Choroid plexus epithelial cell (primary cell): ENCODE measurements around the gene SNTB2.
A peak's percentile ranks its signal among the peaks of the same experiment; 100 is the strongest.

Source experiments
- DNase-seq: peaks from one replicate; pipeline ENCODE4 v3.0.0-alpha.2; 2010; ENCODE audit warnings: low read depth
- H3K4me3 ChIP-seq: 2 replicates; pipeline ENCODE4 v1.5.1; 2011; ENCODE audit warnings: low read depth, mild to moderate bottlenecking, control low read depth, low read length, moderate library complexity
- CTCF ChIP-seq: conservative IDR thresholded peaks from 2 replicates; pipeline ENCODE4 v1.5.1; 2011; ENCODE audit warnings: low read depth, mild to moderate bottlenecking, control low read depth, inconsistent platforms, low read length, moderate library complexity

Gene SNTB2

GRCh38 chr16:69169051-69169450 is 17.9 kb upstream of the SNTB2 start:
- TF ChIP-seq CTCF: no peak
- H3K4me3 ChIP-seq: no peak overlapping the region
- no peak for DNase-seq

- DNase-seq: no peak
- TF ChIP-seq CTCF: no peak
- no peak overlapping the region for H3K4me3 ChIP-seq
Observed at GRCh38 chr16:69169607-69170352, 17.2 kb upstream of the SNTB2 start.

- no peak for DNase-seq
- H3K4me3 ChIP-seq: no peak overlapping the region
- TF ChIP-seq CTCF: no peak
Observed at GRCh38 chr16:69171325-69172084, 15.5 kb upstream of the SNTB2 start.

GRCh38 chr16:69176033-69176800 is 10.7 kb upstream of the SNTB2 start:
- H3K4me3 ChIP-seq: no peak overlapping the region
- TF ChIP-seq CTCF: no peak
- DNase-seq: peak; percentile 63

GRCh38 chr16:69179328-69180010 is 7.5 kb upstream of the SNTB2 start:
- no peak for TF ChIP-seq CTCF
- peak; percentile 81 for DNase-seq
- H3K4me3 ChIP-seq: no peak overlapping the region

GRCh38 chr16:69180011-69180338 is 7.0 kb upstream of the SNTB2 start:
- no peak overlapping the region for H3K4me3 ChIP-seq
- DNase-seq: no peak
- TF ChIP-seq CTCF: no peak
